ENCODE measurements around the gene TPMT. TPM values are rescaled to one million over a fixed set of nuclear protein-coding genes. Genes with fewer than 3 reads are reported as not detected.

Gene TPMT
- total RNA-seq, 1 experiment from 2014 or later: 8.3 TPM

DNA sequence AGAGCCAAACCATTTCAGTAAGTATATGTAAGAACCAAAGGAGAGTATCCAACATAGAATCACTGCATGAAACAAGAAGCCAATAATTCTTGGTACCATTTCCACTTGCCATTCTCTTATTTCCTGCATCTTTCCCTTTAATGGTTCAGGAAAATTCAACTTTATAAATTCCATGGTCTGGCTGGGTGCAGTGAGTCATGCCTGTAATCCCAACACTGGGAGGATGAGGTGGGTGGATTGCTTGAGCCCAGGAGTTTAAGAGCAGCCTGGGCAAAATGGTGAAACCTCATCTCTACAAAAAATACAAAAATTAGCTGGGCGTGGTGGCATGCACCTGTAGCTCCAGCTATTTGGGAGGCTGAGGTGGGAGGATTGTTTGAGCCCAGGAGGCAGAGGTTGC lies 53.6 kb downstream of the TPMT start:
- intact Hi-C loops (cut with micrococcal nuclease; ENCODE audit: unreplicated experiment): no loop called here
- POLR2A ChIA-PET (ENCODE audit: low non-redundant PET): no interaction called here

DNA sequence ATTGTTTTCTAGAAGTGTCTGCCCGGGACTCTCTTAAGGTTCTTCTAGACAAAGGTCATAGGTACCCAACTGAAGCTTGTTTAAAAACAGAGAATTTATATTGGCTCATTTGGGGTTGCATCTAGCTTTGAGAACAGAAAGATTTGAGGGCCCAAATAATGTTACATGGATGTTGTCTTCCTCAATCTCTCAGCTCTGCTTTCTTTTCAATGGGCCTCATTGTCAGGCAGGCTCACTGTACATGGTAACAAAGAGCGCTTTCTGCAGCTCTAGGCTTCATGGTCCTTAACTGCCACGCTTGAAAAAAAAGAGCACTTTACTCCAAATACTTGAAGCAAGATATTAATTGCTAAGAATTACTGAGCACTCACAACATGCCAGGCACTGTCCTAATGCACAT lies 54.6 kb downstream of the TPMT start:
- no peak for DNase-seq (ENCODE audit: low spot score)
- TF ChIP-seq, protein P1, sequence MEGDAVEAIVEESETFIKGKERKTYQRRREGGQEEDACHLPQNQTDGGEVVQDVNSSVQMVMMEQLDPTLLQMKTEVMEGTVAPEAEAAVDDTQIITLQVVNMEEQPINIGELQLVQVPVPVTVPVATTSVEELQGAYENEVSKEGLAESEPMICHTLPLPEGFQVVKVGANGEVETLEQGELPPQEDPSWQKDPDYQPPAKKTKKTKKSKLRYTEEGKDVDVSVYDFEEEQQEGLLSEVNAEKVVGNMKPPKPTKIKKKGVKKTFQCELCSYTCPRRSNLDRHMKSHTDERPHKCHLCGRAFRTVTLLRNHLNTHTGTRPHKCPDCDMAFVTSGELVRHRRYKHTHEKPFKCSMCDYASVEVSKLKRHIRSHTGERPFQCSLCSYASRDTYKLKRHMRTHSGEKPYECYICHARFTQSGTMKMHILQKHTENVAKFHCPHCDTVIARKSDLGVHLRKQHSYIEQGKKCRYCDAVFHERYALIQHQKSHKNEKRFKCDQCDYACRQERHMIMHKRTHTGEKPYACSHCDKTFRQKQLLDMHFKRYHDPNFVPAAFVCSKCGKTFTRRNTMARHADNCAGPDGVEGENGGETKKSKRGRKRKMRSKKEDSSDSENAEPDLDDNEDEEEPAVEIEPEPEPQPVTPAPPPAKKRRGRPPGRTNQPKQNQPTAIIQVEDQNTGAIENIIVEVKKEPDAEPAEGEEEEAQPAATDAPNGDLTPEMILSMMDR (conservative IDR thresholded peaks at IDR 0.05; ENCODE audit: low read depth, low read length): no peak
- H3K27me3 ChIP-seq (replicated peaks; ENCODE audit: insufficient read depth, low read depth, low read length, poor library complexity): no peaks in the 10 kb centered on the region
- no peaks in the 10 kb centered on the region for H3K4me1 ChIP-seq (ENCODE audit: insufficient read depth, low read length, poor library complexity, severe bottlenecking)
- no peaks in the 10 kb centered on the region for H3K36me3 ChIP-seq (ENCODE audit: insufficient read depth, low read length, poor library complexity, severe bottlenecking)
- H3K9me3 ChIP-seq (ENCODE audit: low read depth, low read length, poor library complexity, severe bottlenecking): no peaks in the 10 kb centered on the region
- no peak overlapping the region for H3K4me3 ChIP-seq (ENCODE audit: low read depth, low read length, poor library complexity, severe bottlenecking)
- intact Hi-C loops (cut with micrococcal nuclease; ENCODE audit: unreplicated experiment): no loop called here
- H3K27ac ChIP-seq (ENCODE audit: low read depth, low read length, poor library complexity, severe bottlenecking): no peak overlapping the region
- ChIA-PET CTCF (no interaction called here), POLR2A (ENCODE audit: low non-redundant PET) (no interaction called here)
- no TSS peak for BruUV-seq (replicated peaks)

More for the DNA sequence above, 53.6 kb downstream of the TPMT start:
- TF ChIP-seq EZH2 (IDR thresholded peaks at IDR 0.05; ENCODE audit: borderline replicate concordance, low read depth, low read length, poor library complexity, severe bottlenecking): no peak
- TF ChIP-seq, protein P1 (conservative IDR thresholded peaks at IDR 0.05; ENCODE audit: low read depth, low read length): no peak
- Histone ChIP-seq H3K27me3 (replicated peaks; ENCODE audit: insufficient read depth, low read depth, low read length, poor library complexity) (no peaks in the 10 kb centered on the region), H3K9me3 (ENCODE audit: low read depth, low read length, poor library complexity, severe bottlenecking) (no peaks in the 10 kb centered on the region), H3K4me1 (ENCODE audit: insufficient read depth, low read length, poor library complexity, severe bottlenecking) (no peaks in the 10 kb centered on the region), H3K27ac (ENCODE audit: low read depth, low read length, poor library complexity, severe bottlenecking) (no peak overlapping the region), H3K4me3 (ENCODE audit: low read depth, low read length, poor library complexity, severe bottlenecking) (no peak overlapping the region), H3K36me3 (ENCODE audit: insufficient read depth, low read length, poor library complexity, severe bottlenecking) (no peaks in the 10 kb centered on the region)
- CTCF ChIA-PET: no interaction called here
- BruUV-seq (replicated peaks): no TSS peak
- no peak for DNase-seq (ENCODE audit: low spot score)

DNA sequence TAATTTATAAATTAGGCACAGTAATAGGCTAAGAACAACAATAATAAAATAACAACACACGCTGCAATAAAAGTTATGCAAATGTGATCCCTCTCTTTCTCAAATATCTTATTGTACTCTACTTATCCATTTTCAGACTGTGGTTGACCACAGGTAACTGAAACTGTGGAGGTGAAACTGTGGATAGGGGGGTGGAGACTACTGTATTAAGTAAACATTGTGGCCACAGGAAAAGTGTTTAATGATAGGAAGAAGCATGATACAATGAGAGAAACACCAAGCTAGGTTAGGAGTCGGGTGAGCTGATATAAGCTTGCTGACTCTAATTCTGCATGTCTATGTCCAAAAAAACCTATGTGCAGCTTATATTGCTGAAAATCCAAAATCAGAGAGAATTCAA lies 55.4 kb downstream of the TPMT start:
- H3K9me3 ChIP-seq (ENCODE audit: low read depth, low read length, poor library complexity, severe bottlenecking): no peaks in the 10 kb centered on the region
- no TSS peak for BruUV-seq (replicated peaks)
- ChIA-PET CTCF (no interaction called here), POLR2A (ENCODE audit: low non-redundant PET) (no interaction called here)
- no peaks in the 10 kb centered on the region for H3K36me3 ChIP-seq (ENCODE audit: insufficient read depth, low read length, poor library complexity, severe bottlenecking)
- intact Hi-C loops (cut with micrococcal nuclease; ENCODE audit: unreplicated experiment): no loop called here
- H3K4me3 ChIP-seq (ENCODE audit: low read depth, low read length, poor library complexity, severe bottlenecking): no peak overlapping the region
- H3K27me3 ChIP-seq (replicated peaks; ENCODE audit: insufficient read depth, low read depth, low read length, poor library complexity): no peaks in the 10 kb centered on the region
- H3K4me1 ChIP-seq (ENCODE audit: insufficient read depth, low read length, poor library complexity, severe bottlenecking): no peaks in the 10 kb centered on the region
- H3K27ac ChIP-seq (ENCODE audit: low read depth, low read length, poor library complexity, severe bottlenecking): no peak overlapping the region
- no peak for TF ChIP-seq EZH2 (IDR thresholded peaks at IDR 0.05; ENCODE audit: borderline replicate concordance, low read depth, low read length, poor library complexity, severe bottlenecking)
- TF ChIP-seq, protein P1 (conservative IDR thresholded peaks at IDR 0.05; ENCODE audit: low read depth, low read length): no peak
- no peak for DNase-seq (ENCODE audit: low spot score)
